ENCODE results near the gene RABGAP1.

Gene RABGAP1

DNA sequence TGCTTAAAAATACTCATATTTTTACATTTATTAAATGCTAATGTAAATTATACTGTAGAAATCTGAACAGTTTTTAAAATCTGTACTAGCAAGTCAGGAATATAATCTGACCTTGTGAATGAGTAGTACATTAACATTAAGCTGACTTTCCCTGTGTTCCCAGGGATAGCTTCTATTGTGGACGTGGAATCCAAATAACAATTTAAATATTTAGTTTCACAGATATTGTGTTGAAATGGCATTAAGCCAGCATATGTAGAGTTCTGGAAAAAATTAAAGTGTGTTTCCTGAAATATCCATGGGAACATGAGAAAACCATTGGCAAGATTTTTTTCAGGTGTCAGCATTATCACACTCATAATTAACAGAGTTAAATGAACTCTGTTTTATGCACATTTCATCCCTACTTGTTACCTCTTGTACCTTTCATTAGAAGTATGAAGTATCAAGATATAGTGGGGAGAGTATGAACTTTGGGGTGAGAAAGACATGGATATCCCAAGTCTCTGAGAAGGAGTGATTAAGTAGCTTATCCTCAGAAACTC, 5.7 kb downstream of the RABGAP1 start:
- DNase-seq: no peak

DNA sequence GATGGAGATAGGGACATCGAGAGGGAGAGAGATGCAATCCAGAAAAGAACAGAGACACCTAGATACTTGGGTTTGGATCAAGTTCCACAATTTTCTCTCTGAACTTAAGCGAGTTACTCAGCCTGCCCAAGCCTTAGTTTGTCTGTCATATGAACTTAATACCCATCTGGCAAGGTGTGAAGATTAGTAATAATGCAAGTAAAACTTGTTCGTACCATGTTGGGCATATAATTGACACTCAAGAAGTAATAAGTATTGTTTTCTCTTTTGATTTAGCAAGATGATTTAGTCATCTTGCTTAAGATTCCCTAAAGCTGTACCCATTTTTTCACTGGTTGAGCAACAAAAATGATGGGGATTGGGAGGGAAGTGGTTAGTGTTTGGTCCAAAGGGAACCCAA, 7.5 kb downstream of the RABGAP1 start:
- DNase-seq: no peak

DNA sequence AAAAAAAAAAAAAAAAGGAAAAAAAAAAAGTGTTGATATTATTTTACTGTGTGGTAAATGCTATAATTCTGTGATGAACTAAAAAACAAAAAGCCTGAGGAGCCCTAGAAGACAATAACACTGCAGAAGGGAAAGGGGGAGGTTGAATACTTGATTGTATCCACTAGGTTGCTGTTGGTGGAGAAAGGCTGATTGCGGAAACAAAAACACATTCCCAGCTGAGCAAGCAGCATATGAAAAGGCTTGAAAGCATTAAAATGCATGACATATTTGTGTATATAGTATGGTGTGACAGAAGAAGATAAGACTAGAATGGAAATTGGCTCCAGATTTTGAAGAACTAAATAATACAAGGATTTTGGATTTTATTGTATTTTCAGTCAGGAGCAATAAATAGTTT, 8.9 kb downstream of the RABGAP1 start:
- no peak for DNase-seq

- DNase-seq: no peak
These were observed 9.4 kb downstream of the RABGAP1 start for GRCh38 chr9:122950263-122950662.

DNA sequence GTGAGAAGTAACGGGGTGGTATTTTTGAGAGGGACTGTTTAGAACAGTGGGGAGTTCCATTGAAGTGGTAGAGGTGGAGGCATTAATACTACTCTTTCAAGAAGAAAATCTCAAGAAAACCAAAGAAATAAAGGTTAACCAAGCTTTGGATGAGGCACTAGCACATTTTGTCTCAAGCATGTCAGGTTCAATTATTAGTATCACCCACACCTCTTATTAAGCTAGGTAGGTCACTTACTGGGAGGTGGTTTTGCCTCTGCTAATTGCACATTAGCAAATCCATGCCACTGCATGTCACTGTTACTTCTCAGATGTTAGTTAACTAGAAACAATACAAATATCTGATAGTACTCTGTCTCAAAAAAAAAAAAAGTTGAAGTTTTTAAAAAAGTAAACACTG, 10.2 kb downstream of the RABGAP1 start:
- no peak for DNase-seq

- no peak for DNase-seq
These were observed 13.5 kb downstream of the RABGAP1 start for GRCh38 chr9:122954253-122954691.

DNA sequence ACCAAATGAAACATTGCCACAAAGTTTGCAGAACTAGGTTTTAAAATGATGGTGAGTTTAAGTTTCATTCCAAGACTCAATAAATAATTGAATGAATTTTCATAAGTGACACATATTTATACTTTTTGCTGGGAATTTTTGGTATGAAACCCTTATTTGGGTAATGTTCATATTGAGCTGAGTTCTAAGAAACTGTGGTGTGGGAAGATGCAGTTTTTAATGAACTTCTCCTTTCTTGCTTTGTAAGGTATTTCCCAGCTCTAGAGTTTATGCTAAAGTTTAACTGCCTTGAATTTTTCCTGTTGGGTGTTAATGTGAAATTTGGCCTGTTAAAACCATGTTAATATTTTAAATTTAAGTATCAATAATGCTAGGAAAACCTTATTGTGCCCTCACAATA, 15.1 kb downstream of the RABGAP1 start:
- no peak for DNase-seq

GRCh38 chr9:122961139-122961538, 20.3 kb downstream of the RABGAP1 start:
- no peak for DNase-seq

DNA sequence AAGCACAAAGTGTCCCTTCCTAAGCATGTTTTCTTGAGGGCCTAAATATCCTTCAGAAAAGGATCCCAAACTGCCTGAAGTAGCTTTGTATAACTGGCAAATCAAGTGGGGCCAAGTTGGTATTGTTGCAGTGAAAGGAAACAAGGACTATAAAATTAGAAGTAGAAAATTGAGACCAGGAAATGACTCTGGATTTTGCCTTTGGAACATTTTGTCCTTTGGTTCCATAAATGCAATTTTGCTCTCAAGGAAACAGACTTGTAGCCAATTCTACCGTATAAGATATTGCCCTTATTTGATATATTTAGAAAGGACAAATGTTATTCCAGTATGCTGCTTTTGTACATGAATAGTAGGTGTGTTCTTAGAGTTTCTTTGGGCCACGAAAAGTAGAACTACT, 34.4 kb downstream of the RABGAP1 start:
- DNase-seq: no peak

GRCh38 chr9:122978601-122979000, 37.8 kb downstream of the RABGAP1 start:
- no peak for DNase-seq

DNA sequence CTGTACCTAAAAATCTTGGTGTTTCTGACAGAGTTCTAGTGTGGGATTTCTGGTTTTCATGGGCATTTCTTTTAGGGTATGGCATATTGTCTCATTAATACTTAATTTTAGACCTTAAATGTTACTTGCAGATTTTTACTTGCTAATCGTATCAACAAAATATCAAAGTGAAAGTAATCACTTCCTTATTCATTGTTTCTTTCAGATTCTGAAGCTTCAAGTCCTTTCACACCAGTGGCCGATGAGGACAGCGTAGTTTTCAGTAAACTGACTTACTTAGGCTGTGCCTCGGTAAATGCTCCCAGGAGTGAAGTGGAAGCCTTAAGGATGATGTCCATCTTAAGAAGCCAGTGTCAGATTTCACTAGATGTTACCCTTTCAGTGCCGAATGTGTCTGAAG, 45.2 kb downstream of the RABGAP1 start:
- DNase-seq: no peak

DNA sequence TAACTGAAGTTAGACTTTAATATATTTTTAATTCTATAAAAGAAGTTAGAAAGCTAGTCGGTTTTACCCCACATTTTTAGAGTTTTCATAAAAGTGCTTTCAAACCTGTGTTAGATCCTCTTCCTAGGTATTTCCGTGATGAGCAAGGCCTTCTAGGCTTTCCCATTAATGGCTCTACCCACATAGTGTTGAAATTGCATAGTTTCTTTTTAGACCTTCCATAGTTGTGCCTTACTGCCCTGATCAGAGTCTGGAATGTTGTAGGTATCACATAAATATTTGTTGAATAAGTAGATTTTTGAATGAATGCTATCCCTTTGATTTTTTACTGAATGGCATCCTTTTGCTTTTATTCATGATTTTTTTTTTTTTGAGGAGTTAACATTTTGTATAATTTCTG, 47.3 kb downstream of the RABGAP1 start:
- DNase-seq: no peak

GRCh38 chr9:122988920-122989621, 48.3 kb downstream of the RABGAP1 start:
- no peak for DNase-seq

DNA sequence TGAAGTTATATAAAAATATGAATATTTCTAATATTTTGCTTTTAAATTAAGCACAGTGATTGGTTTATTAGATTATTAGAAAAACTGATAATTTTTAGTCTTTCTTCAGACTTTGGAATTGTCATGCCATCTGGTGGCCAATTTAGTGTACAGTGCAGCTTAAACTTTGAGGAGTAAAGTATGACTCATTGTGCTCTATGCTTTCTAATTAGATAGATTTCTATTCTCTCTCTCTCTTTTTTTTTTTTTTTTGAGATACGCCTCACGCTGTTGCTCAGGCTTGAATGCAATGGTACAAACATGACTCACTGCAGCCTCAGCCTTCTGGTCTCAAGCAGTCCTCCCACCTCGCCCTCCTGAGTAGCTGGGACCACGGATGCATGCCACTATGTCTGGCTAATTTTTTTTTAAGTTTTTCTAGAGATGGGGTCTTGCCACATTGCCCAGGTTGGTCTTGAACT, 50.6 kb downstream of the RABGAP1 start:
- DNase-seq: peak; percentile 64

GRCh38 chr9:122996586-122996985, 55.8 kb downstream of the RABGAP1 start:
- DNase-seq: no peak

DNA sequence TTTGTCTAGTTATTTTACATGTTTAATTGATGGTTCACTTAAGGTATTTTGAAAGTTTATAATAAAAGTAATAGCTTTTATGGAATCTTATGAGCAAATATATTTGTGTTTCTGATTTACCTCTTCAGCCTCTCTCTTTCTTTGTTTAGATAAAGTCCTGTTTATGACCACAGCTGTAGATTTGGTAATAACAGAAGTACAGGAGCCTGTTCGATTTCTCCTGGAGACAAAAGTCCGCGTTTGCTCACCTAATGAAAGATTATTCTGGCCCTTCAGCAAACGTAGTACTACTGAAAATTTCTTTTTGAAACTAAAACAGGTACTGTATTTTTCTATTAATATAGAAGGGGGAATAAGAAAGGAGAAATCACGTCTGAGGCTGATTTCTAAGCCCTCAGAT, 57.6 kb downstream of the RABGAP1 start:
- DNase-seq: no peak

DNA sequence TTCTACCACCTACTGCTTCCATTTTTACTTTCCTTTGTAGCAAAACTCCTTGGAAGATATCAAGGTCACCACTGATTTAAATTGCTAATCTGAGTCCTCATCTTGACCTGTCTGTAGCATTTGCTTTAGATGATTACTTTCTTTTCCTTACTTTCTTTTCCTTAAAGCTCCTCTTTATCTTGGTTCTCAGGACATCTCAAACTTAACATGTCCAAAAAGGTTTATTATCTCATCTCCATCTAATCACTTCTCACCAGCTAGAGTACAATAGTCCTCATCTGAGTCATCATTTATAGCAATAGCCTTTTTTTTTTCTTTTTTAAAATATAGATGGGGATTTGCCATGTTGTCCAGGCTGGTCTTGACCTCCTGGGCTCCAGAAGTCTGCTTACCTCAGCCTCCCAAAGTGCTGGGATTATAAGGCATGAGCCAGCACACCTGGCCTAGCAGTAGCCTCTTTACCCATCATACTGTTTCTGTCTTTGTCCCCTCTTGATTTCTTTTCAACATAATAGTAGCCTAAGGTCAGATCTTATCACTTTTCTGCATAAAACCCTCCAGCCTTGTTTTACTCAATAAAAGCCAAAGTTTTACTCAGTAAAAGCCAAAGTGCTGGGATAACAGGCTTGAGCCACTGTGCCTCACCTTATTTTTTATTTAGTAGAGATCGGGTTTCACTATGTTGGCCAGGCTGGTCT, 59.7 kb downstream of the RABGAP1 start:
- no peak for DNase-seq

GRCh38 chr9:123002754-123003153, 61.9 kb downstream of the RABGAP1 start:
- no peak for DNase-seq

DNA sequence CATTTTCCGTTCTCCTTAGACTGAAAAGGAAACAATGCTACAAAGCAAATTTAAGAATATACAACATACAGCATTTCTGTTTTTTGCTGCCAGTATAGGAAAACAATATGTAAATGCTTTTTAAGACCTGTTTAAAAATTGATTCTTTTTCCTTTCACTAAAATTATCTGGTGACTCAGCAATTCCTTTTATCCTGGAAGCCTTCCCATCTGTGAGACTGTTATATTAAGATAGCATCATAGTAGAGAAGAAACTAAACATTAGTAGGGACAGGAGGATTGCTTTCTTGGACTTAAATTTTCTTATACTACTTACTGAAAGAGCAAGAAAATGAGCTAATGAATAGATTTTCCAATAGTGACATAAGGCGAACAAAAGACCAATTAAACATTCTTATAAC, 62.6 kb downstream of the RABGAP1 start:
- DNase-seq: no peak

GRCh38 chr9:123005964-123006363, 65.1 kb downstream of the RABGAP1 start:
- no peak for DNase-seq

DNA sequence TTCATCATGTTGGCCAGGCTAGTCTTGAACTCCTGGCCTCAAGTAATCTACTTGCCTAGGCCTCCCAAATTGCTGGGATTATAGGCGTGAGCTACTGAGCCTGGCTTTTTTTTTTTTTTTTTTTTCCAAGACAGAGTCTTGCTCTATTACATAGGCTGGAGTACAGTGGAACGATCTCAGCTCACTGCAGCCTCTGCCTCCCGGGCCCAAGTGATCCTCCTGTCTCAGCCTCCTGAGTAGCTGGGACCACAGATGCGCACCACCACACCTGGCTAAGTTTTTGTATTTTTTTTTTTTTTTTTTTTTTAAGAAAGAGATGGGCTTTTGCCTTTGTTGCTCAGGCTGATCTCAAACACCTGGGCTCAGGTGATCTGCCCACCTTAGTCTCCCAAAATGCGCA, 66.4 kb downstream of the RABGAP1 start:
- DNase-seq: no peak

DNA sequence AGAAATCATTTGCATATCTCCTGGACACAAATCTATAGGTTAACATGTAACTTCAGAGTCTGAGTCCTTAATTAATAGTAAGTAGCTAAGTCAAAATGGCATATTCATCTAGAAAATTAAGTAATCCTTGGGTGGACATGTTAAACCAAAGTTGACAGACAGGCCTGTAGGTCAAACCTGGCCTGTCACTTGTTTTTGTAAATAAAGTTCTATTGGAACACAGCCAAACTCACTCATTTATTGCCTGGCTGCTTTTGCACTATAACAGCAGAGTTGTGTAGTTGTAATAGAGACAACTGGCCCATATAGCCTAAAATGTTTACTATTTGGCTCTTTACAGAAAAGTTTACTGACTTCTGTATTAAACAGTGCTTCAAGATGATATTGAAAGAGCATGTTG, 68.1 kb downstream of the RABGAP1 start:
- DNase-seq: no peak

- DNase-seq: no peak
These were observed 70.6 kb downstream of the RABGAP1 start for GRCh38 chr9:123011380-123011779.

- DNase-seq: no peak
These were observed 71.2 kb downstream of the RABGAP1 start for GRCh38 chr9:123011878-123012528.

Data from MV-4-11 (cell line).